SK-N-MC (cell line): Measurements from ENCODE around the gene BCDIN3D.
"Not testable (repeated sequence)": the region's sequence is repeated elsewhere in the genome, so short reads cannot be mapped to it uniquely, and the experiment has no call there.

ENCODE experiments used
- DNase-seq: peaks from one replicate; pipeline ENCODE4 v3.0.0-alpha.2; 2011; ENCODE audit warnings: low read depth, low spot score
- H3K27ac ChIP-seq: fragments of 200-600 bp; sonication (generic); 2 replicates; pipeline ENCODE4 v1.5.1; 2016; ENCODE audit warnings: mixed run types
- H3K36me3 ChIP-seq: fragments of 200-600 bp; sonication (generic); 2 replicates; pipeline ENCODE4 v1.6.1; 2017; ENCODE audit warnings: antibody characterized with exemption, low read length, mixed read lengths; ENCODE audit not compliant: insufficient read depth
- H3K4me3 ChIP-seq: fragments of 200-600 bp; sonication (generic); 2 replicates; pipeline ENCODE4 v1.5.1; 2016
- H3K9ac ChIP-seq: fragments of 200-600 bp; sonication (generic); 2 replicates; pipeline ENCODE4 v1.8.0; 2017; ENCODE audit warnings: mixed run types, mixed read lengths; ENCODE audit not compliant: insufficient read length
- H3K9me3 ChIP-seq: fragments of 200-600 bp; sonication (generic); 2 replicates; pipeline ENCODE4 v1.6.1; 2017; ENCODE audit warnings: low read depth, mild to moderate bottlenecking, antibody characterized with exemption, low read length, moderate library complexity, mixed read lengths
- EZH2 ChIP-seq: fragments of 200-600 bp; sonication (generic); IDR thresholded peaks from one replicate; pipeline ENCODE4 v1.6.1; 2017; ENCODE audit warnings: antibody characterized with exemption
- FOXP2 ChIP-seq: optimal IDR thresholded peaks from 2 replicates; pipeline ENCODE3; 2011; ENCODE audit warnings: mild to moderate bottlenecking, moderate library complexity; ENCODE audit not compliant: insufficient read depth; ENCODE audit errors: extremely low read length, control extremely low read depth
- POLR2AphosphoS5 ChIP-seq: IDR thresholded peaks from 2 replicates; pipeline ENCODE4 v1.6.1; 2012; ENCODE audit warnings: mild to moderate bottlenecking, low read depth, low read length, borderline replicate concordance

Gene BCDIN3D

DNA sequence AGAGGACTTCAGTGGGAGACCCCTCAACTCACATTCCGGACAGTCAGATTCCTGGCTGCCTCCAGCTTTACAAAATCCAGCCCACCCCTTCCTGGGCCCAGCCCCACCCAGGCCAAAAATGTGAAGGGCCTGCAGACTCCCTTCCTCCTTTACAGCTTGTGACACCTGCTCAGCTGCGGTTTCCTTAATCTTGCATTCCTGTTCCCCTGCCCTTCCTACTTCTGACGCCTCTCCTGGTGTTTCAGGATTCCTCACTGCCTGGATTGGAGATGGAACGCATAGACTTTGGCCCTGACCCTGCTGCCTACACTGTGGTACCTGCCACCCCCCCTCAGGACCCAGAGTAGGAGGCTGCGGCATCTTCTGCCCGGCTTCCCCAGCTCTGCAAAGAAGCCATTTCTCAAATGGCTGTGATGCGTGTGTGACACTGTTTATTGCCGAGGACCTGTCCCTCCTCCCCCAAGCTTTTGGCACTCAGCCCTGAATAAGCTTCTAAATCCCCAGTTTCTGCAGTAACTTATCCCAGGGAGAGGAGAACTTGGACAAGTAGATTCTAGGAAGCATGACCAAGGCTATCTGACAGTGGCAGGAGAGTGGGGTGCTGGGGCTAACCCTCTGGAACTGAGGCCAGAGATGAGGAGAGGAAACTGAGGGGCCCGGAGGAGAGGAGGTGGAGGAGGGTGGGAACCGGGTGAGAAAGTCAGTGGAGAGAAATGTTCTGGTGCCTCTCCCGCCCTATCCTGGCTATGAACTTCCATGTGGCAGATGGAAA lies 24.9 kb upstream of the BCDIN3D start:
- no peak overlapping the region for H3K9ac ChIP-seq
- DNase-seq: no peak
- H3K4me3 ChIP-seq: no peak overlapping the region
- no peaks in the 10 kb centered on the region for H3K9me3 ChIP-seq
- no peak for TF ChIP-seq POLR2AphosphoS5
- TF ChIP-seq EZH2: no peak
- TF ChIP-seq FOXP2: no peak
- no peaks in the 10 kb centered on the region for H3K36me3 ChIP-seq
- H3K27ac ChIP-seq: no peak overlapping the region

DNA sequence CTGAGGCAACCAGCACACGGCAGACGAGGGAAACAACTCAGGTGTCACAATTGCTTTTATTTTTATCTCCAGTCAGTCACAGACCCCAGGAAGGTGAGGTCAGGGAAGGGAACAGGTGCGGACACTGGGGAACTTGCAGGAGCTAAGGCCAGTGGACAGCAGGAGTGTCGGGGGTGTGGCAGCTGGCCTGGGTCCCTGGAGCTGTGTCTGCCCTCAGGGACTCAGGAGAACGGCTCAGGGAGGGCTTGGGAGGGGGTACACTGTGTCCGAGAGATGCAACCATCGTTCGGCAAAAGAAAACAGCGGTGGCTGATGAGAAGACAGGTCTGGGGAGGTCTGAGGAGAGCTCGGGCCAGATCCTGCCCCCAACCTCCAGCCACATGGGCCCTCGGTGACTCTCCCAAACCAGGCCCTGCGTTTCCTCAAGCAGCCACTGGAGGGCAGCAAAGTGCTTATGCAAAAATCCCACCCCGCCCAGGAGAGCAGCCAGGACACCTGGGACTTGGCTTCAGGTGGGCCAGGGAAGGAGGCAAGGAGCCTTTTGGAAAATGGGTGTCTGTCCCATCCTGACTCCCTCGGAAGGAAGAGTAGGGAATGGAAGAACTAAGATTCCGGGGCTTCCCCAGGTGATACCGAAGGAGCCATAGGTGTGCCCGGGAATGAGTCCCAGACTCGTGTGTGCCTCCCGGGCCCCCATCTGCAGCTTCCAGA lies 24.1 kb upstream of the BCDIN3D start:
- no peak overlapping the region for H3K9ac ChIP-seq
- H3K9me3 ChIP-seq: no peaks in the 10 kb centered on the region
- no peak overlapping the region for H3K4me3 ChIP-seq
- TF ChIP-seq POLR2AphosphoS5 (no peak), FOXP2 (no peak), EZH2 (no peak)
- H3K27ac ChIP-seq: no peak overlapping the region
- H3K36me3 ChIP-seq: no peaks in the 10 kb centered on the region
- no peak for DNase-seq

DNA sequence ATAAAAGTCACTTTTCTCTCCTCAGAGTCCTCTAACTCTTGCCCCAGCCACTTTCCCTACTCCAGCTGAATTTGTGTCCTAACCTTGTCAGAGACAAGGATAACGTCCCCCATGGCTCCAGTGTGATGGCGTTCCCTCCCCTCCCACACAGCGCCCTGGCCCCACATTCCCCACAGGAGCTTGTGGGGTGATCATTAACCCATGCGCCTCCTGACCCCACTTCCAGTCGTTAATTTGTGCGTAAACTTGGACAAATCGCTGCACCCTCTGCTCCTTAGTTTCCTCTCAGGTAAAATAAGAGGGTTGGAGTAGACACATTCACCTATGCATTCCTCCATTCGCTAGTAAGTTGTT lies 22.9 kb upstream of the BCDIN3D start:
- TF ChIP-seq POLR2AphosphoS5 (no peak), FOXP2 (no peak), EZH2 (no peak)
- Histone ChIP-seq H3K9ac (no peak overlapping the region), H3K36me3 (no peaks in the 10 kb centered on the region), H3K9me3 (no peaks in the 10 kb centered on the region), H3K4me3 (no peak overlapping the region), H3K27ac (no peak overlapping the region)
- DNase-seq: no peak

DNA sequence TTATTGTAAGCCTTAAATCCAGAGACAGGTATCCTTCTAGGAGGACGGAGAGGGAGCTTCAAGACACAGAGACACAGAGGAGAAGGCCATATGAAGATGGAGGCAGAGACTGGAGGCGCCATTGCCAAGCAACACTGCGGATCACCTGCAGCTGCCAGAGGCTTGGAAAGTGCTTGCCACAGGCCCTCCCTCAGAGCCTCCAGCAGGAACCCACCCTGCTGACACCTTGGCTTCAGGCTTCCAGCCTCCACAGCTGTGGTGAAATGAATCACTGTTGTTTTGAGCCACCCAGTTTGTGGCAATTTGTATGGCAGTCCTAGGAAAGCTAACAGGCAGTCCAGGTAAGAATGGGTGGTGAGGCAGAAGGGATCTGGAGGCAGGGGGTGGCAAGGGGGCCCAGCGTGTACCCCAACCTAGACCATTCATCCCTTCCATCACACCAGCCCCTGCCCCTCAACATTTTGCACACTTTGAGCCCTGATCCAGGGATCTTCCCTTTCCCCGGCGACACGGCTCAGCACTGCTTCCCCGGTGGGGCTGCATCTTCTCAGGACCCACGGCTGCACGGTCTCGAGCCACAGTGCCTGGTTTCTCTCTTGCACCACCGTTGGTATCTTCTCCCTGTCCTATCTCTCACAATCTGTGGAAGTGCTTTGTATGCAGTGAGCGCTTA lies 22.3 kb upstream of the BCDIN3D start:
- Histone ChIP-seq H3K36me3 (no peaks in the 10 kb centered on the region), H3K27ac (no peak overlapping the region), H3K4me3 (no peak overlapping the region), H3K9ac (no peak overlapping the region), H3K9me3 (no peaks in the 10 kb centered on the region)
- TF ChIP-seq POLR2AphosphoS5: no peak
- no peak for TF ChIP-seq EZH2
- no peak for TF ChIP-seq FOXP2
- no peak for DNase-seq

DNA sequence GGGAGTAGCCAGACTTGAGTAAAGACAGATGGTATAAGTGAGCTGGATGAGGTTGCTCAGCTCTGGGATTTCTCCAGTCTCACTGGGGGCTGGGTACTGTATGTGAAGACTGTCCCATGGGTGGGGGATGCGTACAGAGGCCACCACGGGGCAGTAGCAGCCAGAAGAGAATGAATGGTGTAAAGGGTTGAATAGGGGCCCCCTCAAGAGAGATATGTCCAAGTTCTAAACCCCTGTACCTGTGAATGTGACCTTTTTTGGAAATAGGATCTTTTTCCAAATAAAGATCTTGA lies 21.8 kb upstream of the BCDIN3D start:
- no peaks in the 10 kb centered on the region for H3K9me3 ChIP-seq
- H3K4me3 ChIP-seq: no peak overlapping the region
- H3K27ac ChIP-seq: no peak overlapping the region
- H3K36me3 ChIP-seq: no peaks in the 10 kb centered on the region
- TF ChIP-seq FOXP2: no peak
- no peak for TF ChIP-seq POLR2AphosphoS5
- no peak for TF ChIP-seq EZH2
- no peak overlapping the region for H3K9ac ChIP-seq
- DNase-seq: no peak

DNA sequence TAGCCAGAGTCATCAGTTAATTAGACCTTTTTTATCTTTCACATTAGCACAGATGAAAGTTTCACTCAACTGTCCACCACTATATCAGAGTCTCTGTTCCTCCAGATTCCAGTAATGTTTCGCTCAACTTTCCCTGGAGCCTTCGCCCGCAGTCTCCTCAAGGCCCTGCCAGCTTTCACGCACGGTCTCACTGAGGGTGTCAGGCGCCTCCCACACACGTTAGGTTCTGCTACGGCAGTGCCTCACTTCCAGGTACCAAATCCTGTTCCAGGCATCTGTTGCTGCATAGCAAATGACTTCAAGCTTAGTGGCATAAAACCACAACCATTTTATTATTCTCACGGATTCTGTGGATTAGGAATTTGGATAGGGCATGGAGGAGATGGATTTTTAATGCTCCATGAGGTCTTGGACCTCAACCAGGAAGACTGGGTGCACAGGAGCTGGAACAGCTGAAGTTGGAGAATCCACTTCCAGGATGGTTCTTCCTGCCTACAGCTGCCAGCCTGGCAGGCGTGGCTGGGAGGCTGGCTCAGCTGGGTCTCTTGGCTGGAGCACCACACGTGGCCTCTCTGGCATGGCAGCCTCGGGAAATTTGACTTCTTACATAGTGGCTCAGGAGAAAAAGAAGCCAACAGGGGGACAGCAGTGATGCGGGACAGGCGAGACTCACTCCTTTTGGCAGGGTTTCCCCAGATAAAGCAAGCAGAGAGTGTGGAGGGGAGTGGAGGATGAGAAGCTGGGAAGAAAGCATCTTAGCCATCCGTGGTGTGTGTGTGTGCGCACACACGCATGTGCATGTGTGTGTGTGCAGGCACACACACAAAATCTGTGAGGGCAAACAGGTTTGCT lies 21.3 kb upstream of the BCDIN3D start:
- Histone ChIP-seq H3K27ac (no peak overlapping the region), H3K9me3 (no peaks in the 10 kb centered on the region), H3K4me3 (no peak overlapping the region), H3K36me3 (no peaks in the 10 kb centered on the region), H3K9ac (no peak overlapping the region)
- DNase-seq: no peak
- TF ChIP-seq FOXP2: no peak
- no peak for TF ChIP-seq POLR2AphosphoS5
- TF ChIP-seq EZH2: no peak

DNA sequence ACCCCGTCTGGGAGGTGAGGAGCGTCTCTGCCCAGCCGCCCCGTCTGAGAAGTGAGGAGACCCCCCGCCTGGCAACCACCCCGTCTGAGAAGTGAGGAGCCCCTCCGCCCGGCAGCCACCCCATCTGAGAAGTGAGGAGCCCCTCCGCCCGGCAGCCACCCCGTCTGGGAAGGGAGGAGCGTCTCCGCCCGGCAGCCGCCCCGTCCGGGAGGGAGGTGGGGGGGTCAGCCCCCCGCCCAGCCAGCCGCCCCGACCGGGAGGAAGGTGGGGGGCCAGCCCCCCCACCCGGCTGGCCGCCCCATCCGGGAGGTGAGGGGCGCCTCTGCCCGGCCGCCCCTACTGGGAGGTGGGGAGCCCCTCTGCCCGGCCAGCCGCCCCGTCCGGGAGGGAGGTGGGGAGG lies 18.0 kb upstream of the BCDIN3D start:
- not testable (repeated sequence) for H3K9me3 ChIP-seq, H3K36me3 ChIP-seq, H3K4me3 ChIP-seq, H3K27ac ChIP-seq, H3K9ac ChIP-seq, DNase-seq

DNA sequence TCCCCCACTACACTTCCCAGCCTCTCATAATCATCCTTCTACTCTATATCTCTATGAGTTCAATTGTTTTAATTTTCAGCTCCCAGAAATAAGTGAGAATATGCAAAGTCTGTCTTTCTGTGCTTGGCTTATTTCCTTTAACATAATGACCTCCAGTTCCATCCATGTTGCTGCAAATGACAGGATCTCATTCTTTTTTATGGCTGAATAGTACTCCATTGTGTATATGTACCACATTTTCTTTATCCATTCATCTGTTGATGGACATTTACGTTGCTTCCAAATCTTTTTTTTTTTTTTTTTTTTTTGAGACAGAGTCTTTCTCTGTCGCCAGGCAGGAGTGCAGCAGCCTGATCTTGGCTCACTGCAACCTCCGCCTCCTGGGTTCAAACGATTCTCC lies 13.0 kb upstream of the BCDIN3D start:
- not testable (repeated sequence) for H3K36me3 ChIP-seq, H3K27ac ChIP-seq, DNase-seq, H3K4me3 ChIP-seq, H3K9ac ChIP-seq, H3K9me3 ChIP-seq
